GM12874 (cell line): ENCODE measurements around the gene KLC3.

Experiments
- TF ChIP-seq, protein P1 (sequence below): IDR thresholded peaks from 2 replicates; pipeline ENCODE4 v1.5.1; 2011; ENCODE audit warnings: low read depth, mild to moderate bottlenecking, control low read depth, low read length, moderate library complexity; ENCODE audit not compliant: insufficient read depth

KLC3 gene

GRCh38 chr19:45298264-45298663, 42.3 kb upstream of the KLC3 start:
- TF ChIP-seq, protein P1, sequence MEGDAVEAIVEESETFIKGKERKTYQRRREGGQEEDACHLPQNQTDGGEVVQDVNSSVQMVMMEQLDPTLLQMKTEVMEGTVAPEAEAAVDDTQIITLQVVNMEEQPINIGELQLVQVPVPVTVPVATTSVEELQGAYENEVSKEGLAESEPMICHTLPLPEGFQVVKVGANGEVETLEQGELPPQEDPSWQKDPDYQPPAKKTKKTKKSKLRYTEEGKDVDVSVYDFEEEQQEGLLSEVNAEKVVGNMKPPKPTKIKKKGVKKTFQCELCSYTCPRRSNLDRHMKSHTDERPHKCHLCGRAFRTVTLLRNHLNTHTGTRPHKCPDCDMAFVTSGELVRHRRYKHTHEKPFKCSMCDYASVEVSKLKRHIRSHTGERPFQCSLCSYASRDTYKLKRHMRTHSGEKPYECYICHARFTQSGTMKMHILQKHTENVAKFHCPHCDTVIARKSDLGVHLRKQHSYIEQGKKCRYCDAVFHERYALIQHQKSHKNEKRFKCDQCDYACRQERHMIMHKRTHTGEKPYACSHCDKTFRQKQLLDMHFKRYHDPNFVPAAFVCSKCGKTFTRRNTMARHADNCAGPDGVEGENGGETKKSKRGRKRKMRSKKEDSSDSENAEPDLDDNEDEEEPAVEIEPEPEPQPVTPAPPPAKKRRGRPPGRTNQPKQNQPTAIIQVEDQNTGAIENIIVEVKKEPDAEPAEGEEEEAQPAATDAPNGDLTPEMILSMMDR, result no peak

GRCh38 chr19:45299719-45300118, 40.8 kb upstream of the KLC3 start:
- TF ChIP-seq, protein P1, result no peak

- TF ChIP-seq, protein P1, result no peak
These were observed 38.1 kb upstream of the KLC3 start for GRCh38 chr19:45302416-45302815.

- TF ChIP-seq, protein P1, result no peak
These were observed 37.1 kb upstream of the KLC3 start for GRCh38 chr19:45303269-45304060.

DNA sequence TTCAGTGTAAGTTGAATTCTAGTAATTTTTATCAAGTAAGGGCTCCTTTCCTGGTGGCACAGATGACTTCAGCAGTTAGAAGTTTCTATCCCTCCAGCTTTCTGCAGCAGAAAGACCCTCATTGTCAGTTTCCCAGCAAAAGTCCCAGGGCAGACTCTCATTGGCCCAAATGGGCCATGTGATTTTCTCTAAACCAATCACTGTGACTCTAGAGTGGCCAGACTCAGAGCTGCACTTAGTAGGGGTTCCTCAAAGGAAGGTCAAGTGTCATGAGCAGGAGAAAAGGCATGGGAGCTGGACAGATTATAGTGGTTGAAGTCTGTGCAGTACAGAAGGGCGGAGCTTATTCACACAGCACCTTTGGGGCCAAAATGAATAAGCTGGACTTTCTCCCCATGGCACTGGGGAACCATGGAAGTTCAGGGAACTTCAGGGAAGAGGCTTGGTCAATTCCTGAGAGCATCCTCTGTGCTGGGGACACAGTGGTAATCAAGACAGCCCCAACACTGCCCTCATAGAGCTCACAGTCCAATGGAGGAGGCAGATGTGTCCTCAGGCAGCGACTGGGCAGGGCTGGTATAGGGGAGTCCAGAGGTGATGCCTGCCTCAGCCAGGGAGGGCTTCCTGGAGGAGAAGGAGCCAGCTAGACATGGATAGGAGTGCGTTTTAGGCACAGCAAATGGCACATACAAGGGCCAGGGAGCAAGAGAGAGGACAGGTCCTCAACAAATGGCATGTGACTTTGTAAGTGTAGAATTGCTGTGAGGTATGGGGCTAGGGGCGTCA, 36.2 kb upstream of the KLC3 start:
- TF ChIP-seq, protein P1, result no peak

GRCh38 chr19:45305007-45305406, 35.5 kb upstream of the KLC3 start:
- TF ChIP-seq, protein P1, result no peak

GRCh38 chr19:45305421-45305820, 35.1 kb upstream of the KLC3 start:
- TF ChIP-seq, protein P1, result no peak
